Activated T-cell treated with anti-CD3 and anti-CD28 coated beads, Interleukin-2, amount 50 U/mL, for 72 hours (primary cell): ENCODE measurements around the gene SMCO2. TPM values are rescaled to one million over a fixed set of nuclear protein-coding genes. Genes with fewer than 3 reads are reported as not detected.
"Not testable (repeated sequence)": the region's sequence is repeated elsewhere in the genome, so short reads cannot be mapped to it uniquely, and the experiment has no call there.

Experiments used
- ATAC-seq, 2 donors: fragments of 150-1000 bp; cut with Tn5 transposase; replicated peaks in 1 of 2; 2 replicates each; pipeline ENCODE4 v1.10.0; 2021; ENCODE audit warnings: moderate library complexity in 2 of 2, mild to moderate bottlenecking in 1 of 2
- DNase-seq, 2 donors: peaks; one replicate each; pipeline ENCODE4 v3.0.0; 2021 to 2022; ENCODE audit warnings: mixed read lengths in 1 of 2
- H3K27ac Mint-ChIP-seq: one replicate; pipeline ENCODE4 v1.8.0; 2022; ENCODE audit warnings: mild to moderate bottlenecking, moderate library complexity, mixed read lengths
- H3K27me3 Mint-ChIP-seq: one replicate; pipeline ENCODE4 v1.8.0; 2022; ENCODE audit warnings: low read depth, mixed read lengths
- H3K36me3 Mint-ChIP-seq, 2 donors: one replicate each; pipeline ENCODE4 v1.8.0; 2022; ENCODE audit warnings: mixed read lengths in 2 of 2, mild to moderate bottlenecking in 1 of 2; ENCODE audit not compliant: insufficient read depth in 2 of 2
- H3K4me1 Mint-ChIP-seq: one replicate; pipeline ENCODE4 v1.8.0; 2022; ENCODE audit warnings: low read depth, mixed read lengths
- H3K4me3 Mint-ChIP-seq, 2 donors: one replicate each; pipeline ENCODE4 v1.8.0; 2022; ENCODE audit warnings: mild to moderate bottlenecking in 2 of 2, mixed read lengths in 2 of 2, moderate library complexity in 2 of 2
- H3K9me3 Mint-ChIP-seq, 2 donors: one replicate each; pipeline ENCODE4 v1.8.0; 2022; ENCODE audit warnings: mixed read lengths in 2 of 2
- total RNA-seq, 2 donors: library from RNA; stranded (reverse); gene quantifications; one replicate each; pipeline ENCODE4 v1.2.3, GENCODE V29; 2022

Gene SMCO2
- total RNA-seq, 2 donors from 2014 or later = 0.55 to 0.72 TPM

- no peak for ATAC-seq
- Mint-ChIP-seq H3K27me3 (peaks cover 14% of the 10 kb centered on the region), H3K36me3 (peaks cover 0 to 2% of the 10 kb centered on the region in 2 donors), H3K9me3 (peaks cover 0 to 3% of the 10 kb centered on the region in 2 donors), H3K27ac (no peak overlapping the region), H3K4me3 (no peak overlapping the region), H3K4me1 (peaks cover 11% of the 10 kb centered on the region)
- DNase-seq = no peak
Measured at GRCh38 chr12:27542628-27543027, 96.1 kb downstream of the SMCO2 start.

GRCh38 chr12:27544858-27545257 lies 98.3 kb downstream of the SMCO2 start:
- ATAC-seq, DNase-seq, H3K36me3 Mint-ChIP-seq, H3K4me3 Mint-ChIP-seq, H3K27ac Mint-ChIP-seq, H3K9me3 Mint-ChIP-seq: not testable (repeated sequence)
- H3K4me1 Mint-ChIP-seq = peaks cover 16% of the 10 kb centered on the region
- peaks cover 26% of the 10 kb centered on the region for H3K27me3 Mint-ChIP-seq

DNA sequence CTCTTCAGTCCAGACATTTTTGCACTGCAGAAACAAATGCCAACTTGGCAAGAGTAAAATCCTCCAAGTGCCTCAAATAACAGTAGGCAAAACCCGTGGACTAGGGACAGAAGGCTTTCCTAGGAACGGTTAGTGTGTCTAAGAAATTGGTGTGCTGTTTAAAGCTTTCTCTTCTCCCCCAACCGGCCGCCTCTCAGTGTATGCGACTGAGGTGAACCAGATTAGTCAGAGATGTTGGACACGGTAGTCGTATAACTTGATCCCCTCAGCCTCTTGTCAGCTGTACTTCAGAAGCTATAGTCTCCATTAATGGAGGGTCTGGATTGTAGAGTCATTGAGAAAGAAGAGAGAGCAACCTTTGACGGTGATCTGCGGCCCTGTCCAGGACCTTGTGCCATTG lies 99.1 kb downstream of the SMCO2 start:
- H3K9me3 Mint-ChIP-seq = peaks cover 0 to 3% of the 10 kb centered on the region in 2 donors
- H3K4me1 Mint-ChIP-seq = peaks cover 16% of the 10 kb centered on the region
- H3K4me3 Mint-ChIP-seq = no peak overlapping the region
- ATAC-seq (no peak), DNase-seq (no peak)
- no peak overlapping the region for H3K27ac Mint-ChIP-seq
- peaks cover 0 to 2% of the 10 kb centered on the region in 2 donors for H3K36me3 Mint-ChIP-seq
- H3K27me3 Mint-ChIP-seq = peaks cover 26% of the 10 kb centered on the region

DNA sequence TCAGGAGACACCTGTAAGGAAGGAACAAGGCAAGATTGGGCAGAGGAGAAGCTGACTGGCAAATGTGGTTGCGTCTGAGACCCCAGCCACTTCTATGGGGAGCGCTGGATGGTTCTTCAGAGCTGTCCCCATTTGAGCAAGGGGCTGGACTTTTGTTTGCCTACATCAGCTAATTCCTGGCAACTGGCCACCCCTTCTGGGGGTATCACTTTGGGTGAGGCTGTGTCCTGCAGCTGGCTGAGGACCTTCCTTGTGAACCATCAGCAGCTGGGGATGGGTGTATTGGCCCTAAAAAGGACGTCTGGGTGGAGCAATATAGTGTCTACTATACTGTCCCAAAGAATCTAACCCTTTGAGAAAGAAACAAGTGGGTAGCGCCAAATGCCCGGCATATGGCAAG lies 101.1 kb downstream of the SMCO2 start:
- H3K27ac Mint-ChIP-seq = no peak overlapping the region
- no peak overlapping the region for H3K4me3 Mint-ChIP-seq
- H3K9me3 Mint-ChIP-seq = peaks cover 0 to 3% of the 10 kb centered on the region in 2 donors
- ATAC-seq (no peak), DNase-seq (no peak)
- H3K4me1 Mint-ChIP-seq = peaks cover 14% of the 10 kb centered on the region
- peaks cover 0 to 2% of the 10 kb centered on the region in 2 donors for H3K36me3 Mint-ChIP-seq
- peaks cover 31% of the 10 kb centered on the region for H3K27me3 Mint-ChIP-seq

- peaks cover 0 to 2% of the 10 kb centered on the region in 2 donors for H3K36me3 Mint-ChIP-seq
- H3K27ac Mint-ChIP-seq = no peak overlapping the region
- H3K4me3 Mint-ChIP-seq = no peak overlapping the region
- peaks cover 0 to 3% of the 10 kb centered on the region in 2 donors for H3K9me3 Mint-ChIP-seq
- H3K27me3 Mint-ChIP-seq = peaks cover 40% of the 10 kb centered on the region
- ATAC-seq (peak in 1 of 2 donors; percentile 11), DNase-seq (no peak)
- H3K4me1 Mint-ChIP-seq = peaks cover 23% of the 10 kb centered on the region
Measured at GRCh38 chr12:27548301-27549199, 102.0 kb downstream of the SMCO2 start.

GRCh38 chr12:27549236-27549800 lies 102.8 kb downstream of the SMCO2 start:
- H3K4me3 Mint-ChIP-seq = no peak overlapping the region
- H3K27ac Mint-ChIP-seq = no peak overlapping the region
- H3K4me1 Mint-ChIP-seq = peaks cover 24% of the 10 kb centered on the region
- H3K36me3 Mint-ChIP-seq = peaks cover 0 to under 1% of the 10 kb centered on the region in 2 donors
- no peak for ATAC-seq
- H3K27me3 Mint-ChIP-seq = peaks cover 42% of the 10 kb centered on the region
- peaks cover 0 to 2% of the 10 kb centered on the region in 2 donors for H3K9me3 Mint-ChIP-seq
- no peak for DNase-seq

- DNase-seq (no peak), ATAC-seq (no peak)
- peaks cover 24% of the 10 kb centered on the region for H3K4me1 Mint-ChIP-seq
- no peaks in the 10 kb centered on the region for H3K9me3 Mint-ChIP-seq
- peaks cover 48% of the 10 kb centered on the region for H3K27me3 Mint-ChIP-seq
- H3K36me3 Mint-ChIP-seq = no peaks in the 10 kb centered on the region
- H3K4me3 Mint-ChIP-seq = no peak overlapping the region
- no peak overlapping the region for H3K27ac Mint-ChIP-seq
Measured at GRCh38 chr12:27549801-27550652, 103.5 kb downstream of the SMCO2 start.

- Mint-ChIP-seq H3K36me3 (no peaks in the 10 kb centered on the region), H3K27me3 (peaks cover 48% of the 10 kb centered on the region), H3K27ac (no peak overlapping the region), H3K9me3 (no peaks in the 10 kb centered on the region), H3K4me3 (no peak overlapping the region), H3K4me1 (peaks cover 24% of the 10 kb centered on the region)
- no peak for DNase-seq
- ATAC-seq = no peak
Measured at GRCh38 chr12:27550653-27550975, 104.1 kb downstream of the SMCO2 start.

- H3K27me3 Mint-ChIP-seq = peaks cover 48% of the 10 kb centered on the region
- no peak overlapping the region for H3K4me3 Mint-ChIP-seq
- no peak for DNase-seq
- no peak for ATAC-seq
- no peak overlapping the region for H3K27ac Mint-ChIP-seq
- H3K4me1 Mint-ChIP-seq = peaks cover 31% of the 10 kb centered on the region
- H3K36me3 Mint-ChIP-seq = no peaks in the 10 kb centered on the region
- H3K9me3 Mint-ChIP-seq = no peaks in the 10 kb centered on the region
Measured at GRCh38 chr12:27551172-27551840, 104.8 kb downstream of the SMCO2 start.

Other genes starting within 250 kb of the SMCO2 start
- gene STK38L, start 202.4 kb upstream of the SMCO2 start, total RNA-seq = 10 to 100 TPM; 24.8 to 30.6 TPM
- 10 to 100 TPM; 16.1 to 17.0 TPM for gene BMAL2, start 113.9 kb upstream of the SMCO2 start, total RNA-seq
- 1 to 10 TPM; 7.5 to 8.1 TPM for gene PPFIBP1, start 77.5 kb downstream of the SMCO2 start, total RNA-seq
- not detected for gene REP15, start 249.7 kb downstream of the SMCO2 start, total RNA-seq